ENCODE measurements around the gene ATP11C.

GRCh38 chrX:139816204-139816603 lies 116.6 kb downstream of the ATP11C start:
- TF ChIP-seq POLR2AphosphoS5 (IDR thresholded peaks at IDR 0.05) (no peak), POLR2A (IDR thresholded peaks at IDR 0.05) (no peak)

All from sigmoid colon (tissue), 4 donors.